ENCODE data around the gene LAMTOR4.
A peak's percentile ranks its signal among the peaks of the same experiment; 100 is the strongest.
"Not testable (repeated sequence)": the region's sequence is repeated elsewhere in the genome, so short reads cannot be mapped to it uniquely, and the experiment has no call there.

The LAMTOR4 gene

GRCh38 chr7:100175296-100175935 is 26.7 kb downstream of the LAMTOR4 start:
- H3K4me3 ChIP-seq (ENCODE audit: low read depth, low read length): no peak overlapping the region
- DNase-seq (ENCODE audit: low read depth): no peak
- TF ChIP-seq, protein P1, sequence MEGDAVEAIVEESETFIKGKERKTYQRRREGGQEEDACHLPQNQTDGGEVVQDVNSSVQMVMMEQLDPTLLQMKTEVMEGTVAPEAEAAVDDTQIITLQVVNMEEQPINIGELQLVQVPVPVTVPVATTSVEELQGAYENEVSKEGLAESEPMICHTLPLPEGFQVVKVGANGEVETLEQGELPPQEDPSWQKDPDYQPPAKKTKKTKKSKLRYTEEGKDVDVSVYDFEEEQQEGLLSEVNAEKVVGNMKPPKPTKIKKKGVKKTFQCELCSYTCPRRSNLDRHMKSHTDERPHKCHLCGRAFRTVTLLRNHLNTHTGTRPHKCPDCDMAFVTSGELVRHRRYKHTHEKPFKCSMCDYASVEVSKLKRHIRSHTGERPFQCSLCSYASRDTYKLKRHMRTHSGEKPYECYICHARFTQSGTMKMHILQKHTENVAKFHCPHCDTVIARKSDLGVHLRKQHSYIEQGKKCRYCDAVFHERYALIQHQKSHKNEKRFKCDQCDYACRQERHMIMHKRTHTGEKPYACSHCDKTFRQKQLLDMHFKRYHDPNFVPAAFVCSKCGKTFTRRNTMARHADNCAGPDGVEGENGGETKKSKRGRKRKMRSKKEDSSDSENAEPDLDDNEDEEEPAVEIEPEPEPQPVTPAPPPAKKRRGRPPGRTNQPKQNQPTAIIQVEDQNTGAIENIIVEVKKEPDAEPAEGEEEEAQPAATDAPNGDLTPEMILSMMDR (IDR thresholded peaks at IDR 0.05; ENCODE audit: control insufficient read depth, extremely low read depth, insufficient read depth): no peak

GRCh38 chr7:100176096-100177044 is 27.7 kb downstream of the LAMTOR4 start:
- TF ChIP-seq, protein P1 (IDR thresholded peaks at IDR 0.05; ENCODE audit: control insufficient read depth, extremely low read depth, insufficient read depth): no peak
- DNase-seq (ENCODE audit: low read depth): no peak
- H3K4me3 ChIP-seq (ENCODE audit: low read depth, low read length): peak overlapping the region; percentile 93

DNA sequence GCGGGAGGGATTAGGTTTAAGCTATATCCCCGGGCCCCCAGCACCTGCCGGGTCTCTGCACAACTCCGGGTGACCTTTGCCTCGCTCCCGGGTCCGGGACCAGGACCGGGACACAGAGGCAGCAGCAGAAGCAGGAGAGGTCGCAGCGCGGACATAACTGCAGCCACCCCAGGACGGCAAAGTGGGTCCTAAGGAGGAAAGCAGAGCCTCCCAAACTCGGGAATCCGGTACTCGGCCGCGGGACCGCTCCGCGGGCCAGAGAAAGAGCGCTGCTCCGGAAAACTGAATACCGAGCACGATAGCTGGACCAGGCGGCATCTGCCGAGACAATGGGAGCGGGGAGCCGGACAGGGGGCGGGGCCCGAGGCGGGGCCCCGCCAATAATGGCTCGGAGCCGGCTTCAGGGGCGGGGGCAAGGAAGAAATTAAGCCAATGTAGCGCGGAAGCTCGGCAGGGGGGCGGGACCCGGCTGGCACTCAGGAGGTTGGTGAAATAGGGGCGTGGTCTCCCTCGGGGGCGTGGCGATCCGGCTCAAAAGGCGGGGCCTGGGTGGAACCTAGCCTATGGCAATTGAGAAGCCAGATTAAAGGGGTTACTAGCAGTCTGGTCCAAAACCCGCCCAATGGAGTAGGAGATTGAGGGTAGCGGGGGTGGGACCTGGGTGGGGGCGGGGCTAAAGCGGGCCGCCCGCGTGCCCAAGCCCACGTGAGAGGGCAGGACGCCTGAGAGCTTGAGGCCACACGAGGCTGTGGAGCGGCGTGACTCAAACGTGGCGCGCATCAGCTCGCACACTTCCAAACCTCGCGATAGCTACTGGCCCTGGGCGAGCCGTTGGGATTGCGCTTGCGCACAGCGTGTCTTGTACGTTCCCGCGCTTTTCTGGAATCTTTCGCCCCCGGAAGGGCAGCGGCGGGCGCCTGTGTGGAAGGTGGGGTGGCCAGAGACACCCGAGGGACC is 28.6 kb downstream of the LAMTOR4 start, which contains the start of the genes GPC2 and STAG3:
Gene GPC2, minus strand, starts transcription at position 337 of the 957 bp plus-strand sequence. Its CDS starts 182 bp downstream, at position 155.
Gene STAG3, plus strand, starts transcription at position 874 of the 957 bp plus-strand sequence. CDS start 2,639 bp downstream, outside the sequence.
- TF ChIP-seq, protein P1 (IDR thresholded peaks at IDR 0.05; ENCODE audit: control insufficient read depth, extremely low read depth, insufficient read depth): no peak
- peak; percentile 78 for DNase-seq (ENCODE audit: low read depth)
- H3K4me3 ChIP-seq (ENCODE audit: low read depth, low read length): peak within 1 kb of the TSS; percentile 93

GRCh38 chr7:100180084-100180483 is 31.4 kb downstream of the LAMTOR4 start:
- H3K4me3 ChIP-seq (ENCODE audit: low read depth, low read length); DNase-seq (ENCODE audit: low read depth): not testable (repeated sequence)

DNA sequence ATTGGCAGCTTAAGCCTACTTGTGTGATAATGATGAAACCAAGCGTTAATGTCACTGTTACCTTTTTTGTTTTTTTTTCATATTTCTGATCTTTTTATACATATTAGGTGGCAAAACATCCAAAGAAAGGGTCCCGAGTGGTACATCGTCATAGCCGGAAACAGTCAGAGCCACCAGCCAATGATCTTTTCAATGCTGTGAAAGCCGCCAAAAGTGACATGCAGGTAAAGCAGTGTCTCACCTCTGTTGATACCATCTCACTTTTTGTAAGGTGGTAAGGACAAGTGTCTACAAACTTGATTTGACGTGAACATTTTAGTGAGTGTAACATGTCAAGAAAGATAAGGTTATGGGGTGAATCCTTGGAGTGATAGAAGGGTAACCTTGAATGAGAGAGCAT is 33.9 kb downstream of the LAMTOR4 start:
- not testable (repeated sequence) for DNase-seq (ENCODE audit: low read depth); H3K4me3 ChIP-seq (ENCODE audit: low read depth, low read length)

- DNase-seq (ENCODE audit: low read depth): not testable (repeated sequence)
These were observed 34.4 kb downstream of the LAMTOR4 start for GRCh38 chr7:100183090-100183489.

GRCh38 chr7:100185726-100186125 is 37.0 kb downstream of the LAMTOR4 start:
- no peak for DNase-seq (ENCODE audit: low read depth)
- TF ChIP-seq, protein P1 (IDR thresholded peaks at IDR 0.05; ENCODE audit: control insufficient read depth, extremely low read depth, insufficient read depth): no peak
- no peak overlapping the region for H3K4me3 ChIP-seq (ENCODE audit: low read depth, low read length)

More at GRCh38 chr7:100183090-100183489, 34.4 kb downstream of the LAMTOR4 start:
- not testable (repeated sequence) for H3K4me3 ChIP-seq (ENCODE audit: low read depth, low read length)

GRCh38 chr7:100189061-100189460 is 40.3 kb downstream of the LAMTOR4 start:
- TF ChIP-seq, protein P1 (IDR thresholded peaks at IDR 0.05; ENCODE audit: control insufficient read depth, extremely low read depth, insufficient read depth): no peak
- no peak overlapping the region for H3K4me3 ChIP-seq (ENCODE audit: low read depth, low read length)
- DNase-seq (ENCODE audit: low read depth): no peak
